Measurements from ENCODE around the gene AKR7A2. TPM values are rescaled to one million over a fixed set of nuclear protein-coding genes. Genes with fewer than 3 reads are reported as not detected.

Gene AKR7A2
- total RNA-seq, 1 experiment from 2014 or later = 112 TPM

DNA sequence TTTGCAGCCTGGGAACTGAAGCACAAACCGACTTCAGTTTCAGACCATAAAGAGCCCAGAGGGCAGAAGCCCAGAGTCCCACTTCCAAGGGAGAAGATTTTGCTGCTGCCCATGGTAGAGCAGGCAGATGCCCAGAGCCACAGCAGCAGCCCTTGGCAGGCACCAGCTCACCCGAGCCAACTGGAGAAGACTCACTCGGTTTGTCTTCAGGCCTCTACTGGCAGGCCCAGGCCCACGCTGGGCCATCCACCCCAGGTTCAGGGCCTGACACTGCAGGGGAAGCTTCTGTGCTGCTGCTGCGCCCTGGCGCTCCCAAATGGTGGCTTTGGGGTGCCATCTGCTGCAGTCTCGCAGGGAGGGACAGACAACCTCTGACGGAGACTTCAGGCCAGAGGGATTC lies 33.4 kb upstream of the AKR7A2 start:
- DNase-seq (ENCODE audit: low read depth) = no peak
- in situ Hi-C loops (cut with HindIII; ENCODE audit: low pct_unique_long_range_greater_than_20kb, low sequenced_read_pairs) = no loop called here

DNA sequence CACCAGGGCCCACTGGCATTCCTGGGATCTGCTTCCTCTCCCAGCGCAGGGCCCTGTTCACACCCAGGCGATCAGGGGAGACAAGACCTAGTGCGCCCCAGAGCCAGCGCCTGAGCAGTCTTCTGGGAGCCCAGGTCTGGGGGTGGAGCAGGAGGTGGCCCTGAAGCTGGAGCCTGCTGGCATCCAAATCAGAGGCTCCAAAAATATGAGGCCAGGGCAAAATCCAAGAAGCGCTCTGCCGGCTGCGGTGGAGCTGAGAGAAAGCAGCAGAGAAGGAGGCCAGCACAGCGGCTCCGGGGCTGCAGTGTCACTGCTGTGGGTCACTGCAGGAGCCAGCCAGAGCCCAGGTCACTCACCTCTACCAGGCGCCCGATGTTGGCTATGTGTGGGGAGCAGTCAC lies 32.9 kb upstream of the AKR7A2 start:
- in situ Hi-C loops (cut with HindIII; ENCODE audit: low pct_unique_long_range_greater_than_20kb, low sequenced_read_pairs) = no loop called here
- no peak for DNase-seq (ENCODE audit: low read depth)

DNA sequence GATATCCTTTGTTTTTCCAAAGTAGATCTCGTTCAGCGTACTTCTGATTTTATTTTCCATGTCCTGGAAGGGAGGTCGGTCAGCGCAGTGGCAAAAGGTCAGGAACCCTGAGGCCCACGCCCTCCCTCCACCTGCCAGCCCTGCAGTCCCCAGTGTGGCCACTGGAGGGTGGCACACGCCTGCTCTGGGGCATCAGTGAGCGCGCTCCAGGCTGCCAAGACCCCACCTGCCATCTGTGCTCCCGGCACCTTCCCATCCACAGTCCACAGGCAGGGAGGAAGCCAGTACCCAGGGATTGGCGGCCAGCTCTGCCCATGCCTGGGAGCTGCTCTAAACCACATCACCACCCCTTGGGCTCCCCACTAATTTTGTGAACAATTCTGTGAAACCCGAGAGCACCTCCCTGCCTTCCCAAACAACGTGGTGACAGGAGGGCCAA lies 32.4 kb upstream of the AKR7A2 start:
- DNase-seq (ENCODE audit: low read depth) = peak; percentile 22
- in situ Hi-C loops (cut with HindIII; ENCODE audit: low pct_unique_long_range_greater_than_20kb, low sequenced_read_pairs) = no loop called here

DNA sequence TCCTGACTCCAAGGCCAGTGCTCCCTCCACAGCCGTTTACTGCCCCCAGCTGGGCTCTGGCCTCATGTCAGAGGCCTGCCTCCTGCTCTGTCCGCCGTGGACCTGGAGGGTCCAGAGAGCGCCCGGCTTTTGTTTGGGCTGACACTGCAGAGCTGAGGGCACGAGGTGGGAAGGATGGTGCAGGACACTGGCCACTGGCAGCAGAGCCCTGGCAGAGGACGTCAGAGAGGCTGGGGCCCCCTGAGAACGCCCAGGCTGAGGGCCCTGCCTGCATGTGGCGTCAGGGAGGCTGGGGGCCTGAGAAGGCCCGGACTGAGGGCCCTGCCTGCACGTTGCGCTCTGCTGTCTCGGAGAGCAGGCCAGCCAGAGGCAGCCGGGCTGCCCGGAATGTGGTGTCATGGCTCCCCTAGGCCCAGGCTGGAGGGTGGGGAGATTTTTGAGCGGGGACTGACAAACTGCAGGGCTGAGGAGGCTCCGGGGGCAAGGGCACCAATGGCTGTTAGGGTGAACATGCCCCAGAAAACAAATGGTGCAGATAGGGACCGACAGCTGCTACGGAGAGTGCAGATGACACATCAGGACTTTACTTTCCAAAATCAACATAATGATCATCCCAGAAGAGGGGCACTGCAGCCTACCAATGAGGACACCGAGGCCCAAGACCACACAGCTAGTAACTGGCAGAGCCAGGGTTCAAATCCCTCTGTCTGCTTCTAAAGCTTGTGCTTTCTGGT lies 31.8 kb upstream of the AKR7A2 start:
- in situ Hi-C loops (cut with HindIII; ENCODE audit: low pct_unique_long_range_greater_than_20kb, low sequenced_read_pairs) = no loop called here
- DNase-seq (ENCODE audit: low read depth) = no peak

DNA sequence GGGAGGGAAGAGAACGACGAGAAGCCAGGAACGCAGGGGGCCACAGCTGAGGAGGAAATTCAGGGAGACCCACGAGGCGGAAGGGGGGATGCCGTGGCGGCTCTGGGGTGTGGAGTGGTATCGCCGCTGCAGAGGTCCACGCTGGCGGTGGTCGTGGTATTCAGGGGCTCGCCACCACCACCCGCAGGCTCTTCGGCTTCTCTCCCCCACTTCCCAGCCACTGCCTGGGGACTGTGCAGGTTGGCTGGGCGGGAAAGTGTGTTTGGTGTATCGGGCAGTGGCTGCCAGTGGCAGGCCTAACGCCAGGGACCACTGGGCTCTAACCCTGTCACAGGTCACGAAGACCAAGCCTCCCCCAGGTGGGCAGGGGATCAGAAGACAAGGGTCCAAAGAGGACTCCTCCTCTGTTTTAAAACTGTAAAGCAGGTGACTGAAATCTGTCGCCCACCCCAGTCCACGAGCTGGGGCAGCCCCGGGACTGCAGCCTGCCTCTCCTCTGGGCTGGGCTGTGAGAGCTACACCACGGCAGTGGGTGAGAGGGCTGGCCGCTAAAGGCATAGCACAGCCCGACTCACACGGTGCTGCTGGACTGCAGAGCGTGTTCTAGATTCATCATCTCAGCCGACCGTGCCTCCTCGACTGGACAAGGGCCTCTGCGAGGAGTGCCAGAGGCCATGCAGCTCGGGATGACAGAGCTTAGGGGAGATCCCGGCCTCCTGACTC lies 31.1 kb upstream of the AKR7A2 start:
- in situ Hi-C loops (cut with HindIII; ENCODE audit: low pct_unique_long_range_greater_than_20kb, low sequenced_read_pairs) = no loop called here
- no peak for DNase-seq (ENCODE audit: low read depth)

DNA sequence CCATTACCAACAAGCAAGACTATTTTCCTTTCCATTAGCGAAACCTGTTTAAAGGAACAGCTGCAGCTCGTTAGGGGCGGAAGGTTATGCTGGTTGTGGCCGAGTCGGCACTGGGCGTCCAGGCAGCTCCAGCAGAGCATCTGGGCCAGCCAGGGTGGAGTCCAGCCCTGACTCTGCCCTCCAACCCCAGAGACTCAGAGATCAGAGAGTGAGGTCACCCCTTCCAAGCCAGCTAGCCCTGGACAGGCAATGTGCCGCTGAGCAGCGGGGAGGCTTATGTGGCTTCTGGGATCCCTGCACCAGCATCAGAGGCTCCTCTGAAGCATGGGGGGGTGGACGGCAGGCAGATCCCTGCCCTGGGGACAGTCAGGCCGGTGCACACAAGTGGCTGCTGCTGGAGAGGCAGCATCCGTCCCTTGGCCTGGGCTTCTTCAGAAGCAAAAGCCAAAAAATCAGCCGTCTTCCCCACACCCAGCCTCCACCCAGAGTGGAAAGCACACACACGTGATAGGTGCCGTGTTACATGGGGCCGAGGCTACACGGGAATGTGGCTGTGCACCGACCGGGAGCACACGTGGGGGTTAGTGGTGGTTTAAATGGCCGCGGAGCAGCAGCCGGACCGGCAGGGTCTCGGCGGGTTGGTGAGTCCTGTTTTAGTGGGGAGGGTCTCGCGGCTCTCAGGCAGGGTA lies 30.3 kb upstream of the AKR7A2 start:
- in situ Hi-C loops (cut with HindIII; ENCODE audit: low pct_unique_long_range_greater_than_20kb, low sequenced_read_pairs) = no loop called here

DNA sequence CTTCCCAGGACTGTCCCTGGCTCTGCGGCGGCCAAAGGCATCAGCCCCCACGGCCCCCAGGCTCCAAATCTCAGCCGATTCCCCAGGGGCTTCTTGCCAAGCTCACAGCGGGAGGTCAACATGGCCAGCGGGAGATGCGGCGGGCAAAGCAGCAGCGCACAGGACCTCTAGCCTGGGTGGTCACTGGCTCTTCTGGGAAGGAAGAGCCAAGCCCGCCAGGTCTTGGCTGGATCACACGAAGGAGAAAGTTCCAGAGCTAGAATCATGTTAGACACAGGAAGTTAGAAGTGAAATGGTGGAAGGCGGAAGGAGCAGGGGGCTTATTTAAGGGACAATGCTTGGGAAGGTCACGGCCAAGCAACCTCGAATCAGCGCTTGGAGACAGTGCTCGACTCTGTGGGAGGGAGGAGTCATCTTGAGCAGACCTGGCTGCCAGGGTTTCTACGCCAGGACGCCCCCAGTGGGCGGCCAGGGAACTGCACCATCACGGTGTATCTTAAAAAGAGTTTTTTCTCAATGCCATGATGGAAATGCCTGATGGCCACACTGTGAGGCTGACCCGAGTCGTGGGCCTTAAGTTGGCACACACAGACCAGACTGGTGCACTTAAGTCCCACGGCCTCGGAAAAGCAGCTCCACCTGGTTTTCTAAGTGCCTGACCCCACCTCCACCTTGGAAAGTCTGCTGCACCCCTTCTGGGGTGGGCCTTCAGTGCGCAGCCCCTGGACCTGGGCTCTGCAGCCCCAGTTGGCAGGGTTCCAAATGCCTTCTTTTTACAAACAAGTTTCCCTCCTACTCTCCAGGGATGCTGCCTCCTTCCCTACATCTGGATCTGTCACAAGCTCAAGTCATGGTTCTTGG lies 29.5 kb upstream of the AKR7A2 start:
- DNase-seq (ENCODE audit: low read depth) = peak; percentile 46
- in situ Hi-C loops (cut with HindIII; ENCODE audit: low pct_unique_long_range_greater_than_20kb, low sequenced_read_pairs) = no loop called here

More for the DNA sequence above, 30.3 kb upstream of the AKR7A2 start:
- DNase-seq (ENCODE audit: low read depth) = no peak

DNA sequence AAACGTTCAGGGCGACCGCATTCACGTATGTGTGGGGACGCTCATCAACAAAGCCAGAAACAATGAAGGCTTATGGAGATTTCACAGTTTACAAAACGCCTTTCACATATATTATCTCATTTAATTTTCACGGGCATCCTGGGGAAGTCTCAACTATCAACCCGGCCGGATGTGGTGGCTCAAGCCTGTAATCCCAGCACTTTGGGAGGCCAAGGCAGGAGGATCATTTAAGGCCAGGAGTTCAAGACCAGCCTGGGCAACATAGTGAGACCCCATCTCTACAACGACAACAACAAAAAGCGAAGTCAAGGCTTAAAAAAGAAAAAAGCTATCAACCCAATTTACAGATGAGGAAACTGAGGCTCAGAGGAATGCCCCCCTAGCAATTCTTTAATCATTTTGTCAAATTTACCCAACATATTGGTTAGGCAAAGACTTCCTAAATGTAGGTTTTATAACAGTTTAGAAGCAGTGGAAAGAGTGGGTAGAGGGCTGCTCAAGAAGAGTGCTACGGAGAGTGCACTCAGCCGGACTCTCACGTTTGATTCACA lies 28.5 kb upstream of the AKR7A2 start:
- in situ Hi-C loops (cut with HindIII; ENCODE audit: low pct_unique_long_range_greater_than_20kb, low sequenced_read_pairs) = no loop called here
- DNase-seq (ENCODE audit: low read depth) = no peak

DNA sequence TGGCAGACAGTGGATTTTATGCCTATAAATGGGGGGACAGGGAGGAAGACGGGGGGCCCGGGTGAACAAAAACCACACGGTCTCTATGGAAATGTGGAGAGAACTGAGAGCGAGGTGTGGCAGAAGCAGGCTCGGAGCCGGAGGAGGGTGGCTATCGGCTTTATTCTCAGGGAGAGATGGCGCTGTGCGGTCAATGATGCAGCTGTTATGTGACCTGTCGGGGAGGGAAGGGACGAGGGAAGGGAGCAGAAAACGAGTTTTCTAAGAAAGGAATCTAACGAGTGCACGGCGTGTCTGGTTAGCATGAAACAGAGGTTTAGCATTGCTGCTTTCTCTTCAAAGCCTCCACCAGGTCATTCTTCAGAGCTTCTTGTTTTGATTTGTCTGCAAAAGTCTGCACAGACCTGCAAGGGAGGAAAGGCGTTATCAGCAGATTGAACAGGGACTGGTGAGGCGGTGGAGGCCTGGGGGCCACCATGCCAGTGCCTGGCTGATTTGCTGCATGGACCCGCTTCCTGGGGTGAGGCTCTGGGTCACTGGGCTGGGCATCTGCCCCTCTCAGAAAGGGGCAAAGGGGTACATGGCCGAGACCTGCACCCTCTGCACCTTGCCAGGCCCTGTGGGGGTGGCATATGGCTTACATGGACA lies 27.4 kb upstream of the AKR7A2 start:
- in situ Hi-C loops (cut with HindIII; ENCODE audit: low pct_unique_long_range_greater_than_20kb, low sequenced_read_pairs) = no loop called here
- no peak for DNase-seq (ENCODE audit: low read depth)

DNA sequence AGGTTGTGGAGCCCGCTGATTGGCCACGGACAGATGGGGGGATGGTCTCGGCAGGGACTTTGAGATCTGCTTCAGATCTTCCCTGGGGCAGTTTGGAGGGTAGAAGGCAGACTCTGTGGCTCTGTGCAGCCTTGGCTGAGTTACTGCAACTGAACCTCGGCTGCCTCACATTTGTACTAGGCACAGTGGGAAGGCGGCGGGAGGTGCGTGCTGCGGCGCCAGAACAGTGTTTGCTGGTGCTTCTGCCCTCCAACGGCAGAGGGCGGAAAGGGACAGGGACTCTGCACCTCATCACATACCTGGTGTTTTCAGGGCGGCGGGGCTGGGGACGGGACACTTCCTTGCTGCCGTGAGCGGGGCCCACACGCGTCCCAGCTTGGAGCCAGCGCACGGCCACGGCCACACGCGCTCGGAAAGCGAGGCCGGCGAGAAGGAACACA lies 26.4 kb upstream of the AKR7A2 start:
- DNase-seq (ENCODE audit: low read depth) = no peak
- in situ Hi-C loops (cut with HindIII; ENCODE audit: low pct_unique_long_range_greater_than_20kb, low sequenced_read_pairs) = no loop called here

DNA sequence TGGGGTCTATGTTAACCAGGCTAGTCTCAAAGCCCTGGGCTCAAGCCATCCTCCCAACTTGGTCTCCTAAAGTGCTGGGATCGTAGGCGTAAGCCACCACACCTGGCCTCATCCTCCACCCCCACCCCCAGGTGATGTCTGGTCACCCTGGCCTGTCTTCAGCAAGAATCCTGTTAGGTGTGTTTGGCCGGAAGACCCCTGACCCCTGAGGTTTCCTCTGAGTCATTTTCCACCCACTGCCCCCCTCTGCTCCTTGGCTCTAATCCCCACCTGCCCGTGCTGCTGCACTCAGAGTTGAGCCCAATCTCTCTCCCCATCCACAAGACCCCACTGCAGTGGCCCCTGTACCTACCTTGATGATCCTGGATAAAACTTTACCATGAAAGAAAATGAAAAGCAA lies 25.3 kb upstream of the AKR7A2 start:
- DNase-seq (ENCODE audit: low read depth) = no peak
- in situ Hi-C loops (cut with HindIII; ENCODE audit: low pct_unique_long_range_greater_than_20kb, low sequenced_read_pairs) = no loop called here

DNA sequence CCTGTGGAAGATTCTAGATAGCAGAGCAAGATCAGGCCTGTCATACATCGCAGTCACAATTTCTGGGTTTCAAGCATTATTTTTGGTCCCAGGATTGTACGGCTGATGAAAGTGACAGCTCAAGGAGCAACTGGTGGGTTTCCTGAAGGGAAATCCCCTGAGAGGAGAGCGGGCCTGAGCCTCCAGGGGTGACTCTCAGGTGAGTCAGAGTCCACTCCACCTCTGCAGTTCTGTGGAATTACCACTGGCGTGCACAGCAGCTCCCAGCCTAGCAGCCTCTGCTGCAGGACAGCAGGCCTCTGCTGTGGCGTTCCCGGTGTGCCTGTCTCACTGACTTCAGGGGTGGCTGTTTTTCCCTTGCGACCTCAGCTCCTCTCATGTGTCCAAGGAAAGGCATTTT lies 24.6 kb upstream of the AKR7A2 start:
- in situ Hi-C loops (cut with HindIII; ENCODE audit: low pct_unique_long_range_greater_than_20kb, low sequenced_read_pairs) = no loop called here
- no peak for DNase-seq (ENCODE audit: low read depth)

DNA sequence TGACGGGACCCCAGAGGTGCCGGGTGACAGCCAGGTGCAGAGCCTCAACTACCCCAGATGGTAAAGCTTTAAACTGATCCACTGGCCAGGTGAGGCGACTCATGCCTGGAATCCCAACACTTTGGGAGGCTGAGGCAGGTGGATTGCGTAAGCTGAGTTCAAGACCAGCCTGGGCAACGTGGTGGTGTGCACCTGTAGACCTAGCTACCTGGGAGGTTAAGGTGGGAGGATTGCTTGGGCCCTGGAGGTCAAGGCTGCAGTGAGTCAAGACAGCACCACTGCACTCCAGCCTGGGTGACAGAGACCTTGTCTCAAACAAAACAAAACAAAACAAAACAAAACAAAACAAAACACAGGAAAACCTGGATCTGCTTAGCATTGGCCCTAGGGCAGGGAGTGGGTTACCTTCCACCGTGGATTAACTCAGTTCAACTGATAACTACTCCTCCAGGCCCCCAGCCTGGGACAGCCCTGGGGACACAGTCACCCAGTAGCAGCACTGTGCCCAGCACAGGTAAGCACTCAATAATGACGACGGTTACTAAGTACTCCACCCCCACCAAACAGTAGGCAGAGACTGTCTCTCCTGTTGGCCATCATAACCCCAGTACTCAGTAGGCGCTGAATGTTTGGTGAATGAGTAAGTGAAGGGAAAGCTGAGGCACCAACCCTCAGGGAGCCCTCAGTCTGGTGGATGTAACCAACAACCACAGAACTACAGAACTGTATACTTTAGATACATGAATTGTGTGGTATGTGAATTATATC lies 21.8 kb upstream of the AKR7A2 start:
- in situ Hi-C loops (cut with HindIII; ENCODE audit: low pct_unique_long_range_greater_than_20kb, low sequenced_read_pairs) = no loop called here

DNA sequence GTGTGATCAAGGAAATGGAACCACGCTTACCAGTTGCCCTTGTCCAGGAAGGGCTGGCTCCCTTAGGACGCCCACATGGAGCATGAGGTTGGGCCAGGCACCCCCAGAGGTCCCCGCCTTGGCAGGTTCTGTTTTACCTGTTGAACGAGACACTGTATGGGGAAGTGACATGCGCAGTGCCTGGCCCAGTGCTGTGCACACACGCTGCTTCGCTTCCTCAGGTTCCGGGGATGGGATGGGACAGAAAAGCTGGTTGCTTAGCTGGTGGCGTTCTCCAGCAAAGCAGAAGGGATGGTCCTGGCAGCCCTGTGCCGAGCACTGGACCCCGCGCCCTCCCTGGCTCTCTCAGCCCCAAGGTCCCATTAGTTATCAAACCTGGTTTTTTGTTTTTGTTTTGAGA lies 20.9 kb upstream of the AKR7A2 start:
- DNase-seq (ENCODE audit: low read depth) = no peak
- in situ Hi-C loops (cut with HindIII; ENCODE audit: low pct_unique_long_range_greater_than_20kb, low sequenced_read_pairs) = no loop called here

More for the DNA sequence above, 21.8 kb upstream of the AKR7A2 start:
- no peak for DNase-seq (ENCODE audit: low read depth)

DNA sequence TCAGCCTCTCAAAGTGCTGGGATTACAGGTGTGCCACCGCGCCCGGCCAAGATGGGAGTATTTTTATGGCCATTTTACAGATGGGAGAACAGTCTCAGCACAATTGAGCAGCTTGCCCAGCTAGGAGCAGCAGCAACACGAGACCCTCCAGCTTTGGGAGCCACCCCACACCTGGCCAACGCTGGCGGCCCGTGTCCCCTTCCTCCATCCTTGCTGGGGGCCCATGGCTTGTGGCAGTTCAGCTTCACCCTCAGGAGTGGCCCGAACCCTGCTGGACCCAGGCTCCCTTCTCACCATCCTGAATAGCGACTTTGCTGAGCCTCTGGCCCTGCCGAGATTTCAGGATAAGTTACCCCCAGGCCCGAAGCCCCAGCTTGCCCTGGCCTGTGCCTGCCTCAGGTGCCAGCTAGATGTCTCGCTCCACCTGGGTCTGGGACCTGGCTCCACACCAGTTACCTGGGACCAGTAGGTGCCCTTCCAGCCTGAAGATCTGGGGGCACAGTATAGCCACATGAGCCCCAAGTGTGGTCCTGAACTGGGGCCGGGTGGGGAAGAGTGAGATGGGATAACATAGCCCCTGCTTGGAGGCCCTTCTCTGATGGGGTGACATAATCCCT lies 19.4 kb upstream of the AKR7A2 start:
- no peak for DNase-seq (ENCODE audit: low read depth)
- in situ Hi-C loops (cut with HindIII; ENCODE audit: low pct_unique_long_range_greater_than_20kb, low sequenced_read_pairs) = no loop called here

DNA sequence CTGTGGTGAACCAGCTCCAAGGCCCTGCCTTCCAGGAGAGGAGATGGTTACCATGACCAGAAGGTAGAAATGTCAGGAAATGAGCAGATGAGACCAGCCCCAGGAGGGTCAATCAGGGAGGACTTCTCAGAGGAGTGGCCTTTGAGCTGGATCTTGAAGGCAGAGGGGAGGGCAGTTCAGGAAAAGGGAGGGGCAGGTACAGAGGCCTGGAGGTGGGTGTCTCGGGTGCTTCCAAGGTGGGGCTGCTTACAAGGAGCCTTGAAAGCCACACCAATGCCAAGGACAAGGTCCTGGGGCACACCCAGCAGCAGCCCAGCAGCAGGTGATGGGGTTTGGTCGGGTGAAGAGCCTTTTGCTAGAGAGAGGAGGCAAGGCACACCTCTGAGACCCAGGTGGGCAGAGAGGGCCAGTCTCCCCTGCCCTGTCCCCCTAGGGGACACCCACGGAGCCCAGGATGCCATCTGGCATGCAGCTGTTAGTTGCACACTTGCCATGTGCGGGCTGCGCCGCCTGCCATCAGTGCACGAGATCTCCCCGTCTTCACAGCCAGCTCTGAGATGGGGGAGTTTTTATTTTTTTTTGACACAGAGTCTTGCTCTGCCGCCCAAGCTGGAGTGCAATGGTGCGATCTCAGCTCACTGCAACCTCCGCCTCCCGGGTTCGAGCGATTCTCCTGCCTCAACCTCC lies 18.6 kb upstream of the AKR7A2 start:
- no peak for DNase-seq (ENCODE audit: low read depth)
- in situ Hi-C loops (cut with HindIII; ENCODE audit: low pct_unique_long_range_greater_than_20kb, low sequenced_read_pairs) = no loop called here

Measured in Caki2 (cell line).